Keratinocyte (primary cell): ENCODE results near the gene UBE2I. TPM values are rescaled to one million over a fixed set of nuclear protein-coding genes. Genes with fewer than 3 reads are reported as not detected.
A peak's percentile ranks its signal among the peaks of the same experiment; 100 is the strongest.

Source experiments
- DNase-seq: peaks from one replicate; pipeline ENCODE4 v3.0.0-alpha.2; 2011; ENCODE audit warnings: low read depth, missing footprints, low spot score
- FAIRE-seq: peaks from 2 replicates; lab custom pipeline; 2011; peaks lifted over from hg19 to GRCh38; lab: Jason Lieb, UNC
- H2AFZ ChIP-seq: 2 replicates; pipeline ENCODE4 v1.6.0; 2012; ENCODE audit warnings: low read length, control low read depth, inconsistent platforms; ENCODE audit not compliant: control insufficient read depth
- H3K27ac ChIP-seq: 2 replicates; pipeline ENCODE4 v1.5.1; 2011; ENCODE audit warnings: low read length; ENCODE audit not compliant: control insufficient read depth, insufficient read depth
- H3K27me3 ChIP-seq: 3 replicates; pipeline ENCODE4 v1.6.0; 2011; ENCODE audit warnings: low read length; ENCODE audit not compliant: control insufficient read depth, insufficient read depth; ENCODE audit errors: extremely low read depth
- H3K36me3 ChIP-seq, 2 experiments: 2 replicates in 1 of 2; 3 replicates in 1 of 2; pipeline ENCODE4 v1.5.1; 2011; ENCODE audit warnings: low read length in 2 of 2, mild to moderate bottlenecking in 1 of 2; ENCODE audit not compliant: control insufficient read depth in 2 of 2, insufficient read depth in 2 of 2; ENCODE audit errors: extremely low read depth in 1 of 2
- H3K4me1 ChIP-seq: 3 replicates; pipeline ENCODE4 v1.5.1; 2011; ENCODE audit warnings: low read length; ENCODE audit not compliant: control insufficient read depth, insufficient read depth; ENCODE audit errors: extremely low read depth
- H3K4me2 ChIP-seq: 3 replicates; pipeline ENCODE4 v1.6.0; 2011; ENCODE audit warnings: low read depth, low read length; ENCODE audit not compliant: control insufficient read depth, insufficient read depth; ENCODE audit errors: extremely low read depth
- H3K4me3 ChIP-seq, 3 experiments: fragments of 200-600 bp in 1 of 3; sonication (generic) in 1 of 3; 2 replicates in 2 of 3; 3 replicates in 1 of 3; pipeline ENCODE4 v1.5.1; 2011 to 2016; ENCODE audit warnings: low read length in 3 of 3, mild to moderate bottlenecking in 3 of 3, control low read depth in 2 of 3, inconsistent platforms in 1 of 3, low read depth in 1 of 3, mixed read lengths in 1 of 3, mixed run types in 1 of 3, moderate library complexity in 1 of 3; ENCODE audit not compliant: control insufficient read depth in 2 of 3, insufficient read depth in 2 of 3; ENCODE audit errors: extremely low read depth in 1 of 3
- H3K79me2 ChIP-seq: 2 replicates; pipeline ENCODE4 v1.6.0; 2012; ENCODE audit warnings: low read length; ENCODE audit not compliant: control insufficient read depth, insufficient read depth
- H3K9ac ChIP-seq: 3 replicates; pipeline ENCODE4 v1.6.0; 2011; ENCODE audit warnings: low read length; ENCODE audit not compliant: control insufficient read depth, insufficient read depth; ENCODE audit errors: extremely low read depth
- H3K9me1 ChIP-seq: 3 replicates; pipeline ENCODE4 v1.6.0; 2011; ENCODE audit warnings: low read length; ENCODE audit not compliant: control insufficient read depth, insufficient read depth; ENCODE audit errors: extremely low read depth
- H3K9me3 ChIP-seq: 2 replicates; pipeline ENCODE4 v1.5.1; 2012; ENCODE audit warnings: low read depth, low read length; ENCODE audit not compliant: control insufficient read depth
- H4K20me1 ChIP-seq: 3 replicates; pipeline ENCODE4 v1.6.0; 2011; ENCODE audit warnings: low read length; ENCODE audit not compliant: control insufficient read depth, insufficient read depth; ENCODE audit errors: extremely low read depth
- EZH2 ChIP-seq: IDR thresholded peaks from one replicate; pipeline ENCODE4 v1.6.1; 2012; ENCODE audit warnings: inconsistent platforms, mild to moderate bottlenecking, low read length, moderate library complexity
- dilution Hi-C: fragments of 300-500 bp; cut with MboI; formaldehyde crosslinking; loops from one replicate; pipeline ENCODE4 v1.7.0; 2020; ENCODE audit warnings: low sequenced_read_pairs; ENCODE audit not compliant: extremely low pct_ligation_motif_present
- polyA plus RNA-seq, 5 experiments: library from polyadenylated mRNA; depleted of rRNA in 3 of 5; stranded (reverse) in 3 of 5; stranded (forward) in 1 of 5; unstranded in 1 of 5; fragments of >200 nt; gene quantifications; 1 replicate in 1 of 5; 2 replicates in 3 of 5; 3 replicates in 1 of 5; pipeline versions ENCODE4 v1.2.1 to v1.2.3, GENCODE V29; 2011 to 2012; ENCODE audit warnings: missing spikeins in 2 of 5, low read depth in 1 of 5, low replicate concordance in 1 of 5
- TF ChIP-seq, protein P1 (sequence below), 3 experiments: IDR thresholded peaks in 1 of 3; conservative IDR thresholded peaks in 1 of 3; optimal IDR thresholded peaks in 1 of 3; 2 replicates in 2 of 3; 3 replicates in 1 of 3; pipeline versions ENCODE3 to v1.5.1; 2011; ENCODE audit warnings: low read length in 3 of 3, mild to moderate bottlenecking in 3 of 3, moderate library complexity in 2 of 3, control low read depth in 1 of 3, inconsistent platforms in 1 of 3; ENCODE audit not compliant: insufficient read depth in 2 of 3; ENCODE audit errors: extremely low read depth in 1 of 3

The UBE2I gene
- polyA plus RNA-seq, 1 donor (not counting 4 experiments of a cell fraction or from before 2014, with no cell fraction given): 157 TPM

GRCh38 chr16:1350691-1351090 lies 41.3 kb downstream of the UBE2I start:
- peak overlapping the region; percentile 64 to 97 (median 90) for H3K4me3 ChIP-seq
- no peaks in the 10 kb centered on the region for H3K9me3 ChIP-seq
- peaks cover 12 to 15% of the 10 kb centered on the region in 2 experiments for H3K36me3 ChIP-seq
- H3K4me2 ChIP-seq: peak overlapping the region; percentile 74
- H2AFZ ChIP-seq: no peak overlapping the region
- peaks cover 2% of the 10 kb centered on the region for H4K20me1 ChIP-seq
- peak overlapping the region; percentile 56 for H3K27ac ChIP-seq
- dilution Hi-C loops: no loop called here
- peaks cover 30% of the 10 kb centered on the region for H3K4me1 ChIP-seq
- DNase-seq (no peak), FAIRE-seq (no peak)
- no peak for TF ChIP-seq EZH2
- TF ChIP-seq, protein P1, sequence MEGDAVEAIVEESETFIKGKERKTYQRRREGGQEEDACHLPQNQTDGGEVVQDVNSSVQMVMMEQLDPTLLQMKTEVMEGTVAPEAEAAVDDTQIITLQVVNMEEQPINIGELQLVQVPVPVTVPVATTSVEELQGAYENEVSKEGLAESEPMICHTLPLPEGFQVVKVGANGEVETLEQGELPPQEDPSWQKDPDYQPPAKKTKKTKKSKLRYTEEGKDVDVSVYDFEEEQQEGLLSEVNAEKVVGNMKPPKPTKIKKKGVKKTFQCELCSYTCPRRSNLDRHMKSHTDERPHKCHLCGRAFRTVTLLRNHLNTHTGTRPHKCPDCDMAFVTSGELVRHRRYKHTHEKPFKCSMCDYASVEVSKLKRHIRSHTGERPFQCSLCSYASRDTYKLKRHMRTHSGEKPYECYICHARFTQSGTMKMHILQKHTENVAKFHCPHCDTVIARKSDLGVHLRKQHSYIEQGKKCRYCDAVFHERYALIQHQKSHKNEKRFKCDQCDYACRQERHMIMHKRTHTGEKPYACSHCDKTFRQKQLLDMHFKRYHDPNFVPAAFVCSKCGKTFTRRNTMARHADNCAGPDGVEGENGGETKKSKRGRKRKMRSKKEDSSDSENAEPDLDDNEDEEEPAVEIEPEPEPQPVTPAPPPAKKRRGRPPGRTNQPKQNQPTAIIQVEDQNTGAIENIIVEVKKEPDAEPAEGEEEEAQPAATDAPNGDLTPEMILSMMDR (optimal IDR thresholded peaks at IDR 0.05 in 1 of 3, IDR thresholded peaks at IDR 0.05 in 1 of 3, conservative IDR thresholded peaks at IDR 0.05 in 1 of 3; ENCODE audit: extremely low read depth in 1 of 3, insufficient read depth in 2 of 3, low read length in 3 of 3): no peak
- H3K27me3 ChIP-seq: no peaks in the 10 kb centered on the region
- H3K9me1 ChIP-seq: peaks cover 4% of the 10 kb centered on the region
- H3K79me2 ChIP-seq: peaks cover 52% of the 10 kb centered on the region
- peak overlapping the region; percentile 81 for H3K9ac ChIP-seq

DNA sequence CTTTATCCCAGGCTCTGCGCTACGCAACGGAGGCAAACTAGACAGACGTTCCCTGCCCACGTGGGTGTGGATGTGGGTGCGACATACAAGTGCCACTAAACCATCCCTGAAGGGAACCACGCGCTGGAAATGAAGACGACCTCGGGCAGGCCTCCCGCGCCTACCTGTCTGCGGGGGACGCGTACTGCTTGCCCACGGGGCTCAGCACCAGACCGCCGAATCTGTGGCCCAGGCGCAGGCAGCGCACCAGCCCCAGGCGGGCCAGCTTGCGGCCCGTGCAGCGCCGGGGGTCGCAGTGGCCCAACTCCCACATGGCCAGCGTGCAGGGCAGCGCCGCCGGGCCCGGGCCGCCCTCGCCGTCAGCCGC lies 41.8 kb downstream of the UBE2I start:
- Histone ChIP-seq H3K27ac (peak overlapping the region; percentile 56), H3K36me3 (peaks cover 12 to 15% of the 10 kb centered on the region in 2 experiments), H3K4me3 (peak overlapping the region; percentile 64 to 97 (median 90)), H3K9ac (peak overlapping the region; percentile 81), H3K4me2 (peak overlapping the region; percentile 74), H4K20me1 (peaks cover 2% of the 10 kb centered on the region), H3K27me3 (no peaks in the 10 kb centered on the region), H3K9me1 (peaks cover 4% of the 10 kb centered on the region), H3K4me1 (peaks cover 30% of the 10 kb centered on the region), H3K79me2 (peaks cover 57% of the 10 kb centered on the region), H2AFZ (peak overlapping the region; percentile 19), H3K9me3 (no peaks in the 10 kb centered on the region)
- dilution Hi-C loops: no loop called here
- FAIRE-seq: no peak
- no peak for DNase-seq
- TF ChIP-seq, protein P1 (optimal IDR thresholded peaks at IDR 0.05 in 1 of 3, IDR thresholded peaks at IDR 0.05 in 1 of 3, conservative IDR thresholded peaks at IDR 0.05 in 1 of 3; ENCODE audit: extremely low read depth in 1 of 3, insufficient read depth in 2 of 3, low read length in 3 of 3): no peak
- no peak for TF ChIP-seq EZH2
